GM12801 (cell line): Measurements from ENCODE around the gene ENKD1.

Experiments used
- TF ChIP-seq, protein P1 (sequence below): IDR thresholded peaks from one replicate; pipeline ENCODE4 v1.5.1; 2011; ENCODE audit warnings: control low read depth; ENCODE audit not compliant: insufficient read length; ENCODE audit errors: extremely low read depth

ENKD1 gene

DNA sequence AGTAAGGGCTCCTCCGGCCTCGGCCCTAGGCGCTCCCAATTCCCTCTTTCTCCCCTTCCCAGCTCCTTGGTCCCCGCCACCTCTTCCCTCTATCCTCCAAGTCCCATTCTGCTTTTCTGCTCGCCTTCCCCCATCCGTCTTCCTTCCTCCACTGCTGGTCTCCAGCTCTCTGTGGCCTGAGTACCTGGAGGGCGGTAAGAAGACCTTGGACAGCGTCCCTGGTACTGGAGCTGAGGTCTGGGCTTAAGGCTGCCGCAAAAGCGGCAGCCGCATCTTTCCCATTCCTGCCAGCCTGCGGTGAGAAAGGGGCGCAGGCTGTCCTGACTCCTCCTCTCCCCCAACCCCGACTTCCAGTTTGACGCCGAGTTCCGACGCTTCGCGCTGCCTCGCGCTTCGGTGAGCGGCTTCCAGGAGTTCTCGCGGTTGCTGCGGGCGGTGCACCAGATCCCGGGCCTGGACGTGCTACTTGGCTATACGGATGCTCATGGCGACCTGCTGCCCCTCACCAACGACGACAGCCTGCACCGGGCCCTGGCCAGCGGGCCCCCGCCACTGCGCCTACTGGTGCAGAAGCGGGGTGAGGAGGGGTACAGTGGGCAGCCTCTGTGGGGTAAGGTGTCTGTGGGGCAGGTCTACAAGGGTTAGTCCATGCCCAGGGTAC lies 5.3 kb downstream of the ENKD1 start:
- TF ChIP-seq, protein P1, sequence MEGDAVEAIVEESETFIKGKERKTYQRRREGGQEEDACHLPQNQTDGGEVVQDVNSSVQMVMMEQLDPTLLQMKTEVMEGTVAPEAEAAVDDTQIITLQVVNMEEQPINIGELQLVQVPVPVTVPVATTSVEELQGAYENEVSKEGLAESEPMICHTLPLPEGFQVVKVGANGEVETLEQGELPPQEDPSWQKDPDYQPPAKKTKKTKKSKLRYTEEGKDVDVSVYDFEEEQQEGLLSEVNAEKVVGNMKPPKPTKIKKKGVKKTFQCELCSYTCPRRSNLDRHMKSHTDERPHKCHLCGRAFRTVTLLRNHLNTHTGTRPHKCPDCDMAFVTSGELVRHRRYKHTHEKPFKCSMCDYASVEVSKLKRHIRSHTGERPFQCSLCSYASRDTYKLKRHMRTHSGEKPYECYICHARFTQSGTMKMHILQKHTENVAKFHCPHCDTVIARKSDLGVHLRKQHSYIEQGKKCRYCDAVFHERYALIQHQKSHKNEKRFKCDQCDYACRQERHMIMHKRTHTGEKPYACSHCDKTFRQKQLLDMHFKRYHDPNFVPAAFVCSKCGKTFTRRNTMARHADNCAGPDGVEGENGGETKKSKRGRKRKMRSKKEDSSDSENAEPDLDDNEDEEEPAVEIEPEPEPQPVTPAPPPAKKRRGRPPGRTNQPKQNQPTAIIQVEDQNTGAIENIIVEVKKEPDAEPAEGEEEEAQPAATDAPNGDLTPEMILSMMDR, result no peak

DNA sequence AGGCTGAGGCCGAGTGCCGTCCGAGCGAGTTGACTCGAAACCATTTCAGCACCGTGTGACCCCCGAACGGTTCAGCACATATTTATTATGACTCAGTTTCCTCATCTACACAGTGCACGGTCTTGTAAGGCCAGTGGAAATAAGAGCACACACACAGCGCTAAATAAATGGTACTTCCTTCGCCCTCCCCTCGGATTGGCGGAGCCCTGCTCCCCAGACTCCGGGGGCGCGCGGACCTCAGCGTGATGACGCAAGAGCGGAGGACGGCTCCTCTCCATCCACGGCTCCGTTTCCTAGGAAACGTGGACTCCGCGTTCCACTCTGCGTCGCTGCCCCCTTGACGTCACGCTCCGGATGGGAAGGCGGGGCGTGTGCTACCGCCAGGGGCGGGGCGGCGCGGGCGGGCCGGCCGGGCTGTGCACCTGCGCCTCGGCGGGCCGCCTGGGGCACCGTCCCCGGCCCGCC lies 6.0 kb downstream of the ENKD1 start, which contains the start of gene PARD6A:
Gene PARD6A (plus strand): TSS at position 397 of the 465 bp plus-strand sequence. CDS start 79 bp downstream, outside the sequence.
- TF ChIP-seq, protein P1, result no peak

DNA sequence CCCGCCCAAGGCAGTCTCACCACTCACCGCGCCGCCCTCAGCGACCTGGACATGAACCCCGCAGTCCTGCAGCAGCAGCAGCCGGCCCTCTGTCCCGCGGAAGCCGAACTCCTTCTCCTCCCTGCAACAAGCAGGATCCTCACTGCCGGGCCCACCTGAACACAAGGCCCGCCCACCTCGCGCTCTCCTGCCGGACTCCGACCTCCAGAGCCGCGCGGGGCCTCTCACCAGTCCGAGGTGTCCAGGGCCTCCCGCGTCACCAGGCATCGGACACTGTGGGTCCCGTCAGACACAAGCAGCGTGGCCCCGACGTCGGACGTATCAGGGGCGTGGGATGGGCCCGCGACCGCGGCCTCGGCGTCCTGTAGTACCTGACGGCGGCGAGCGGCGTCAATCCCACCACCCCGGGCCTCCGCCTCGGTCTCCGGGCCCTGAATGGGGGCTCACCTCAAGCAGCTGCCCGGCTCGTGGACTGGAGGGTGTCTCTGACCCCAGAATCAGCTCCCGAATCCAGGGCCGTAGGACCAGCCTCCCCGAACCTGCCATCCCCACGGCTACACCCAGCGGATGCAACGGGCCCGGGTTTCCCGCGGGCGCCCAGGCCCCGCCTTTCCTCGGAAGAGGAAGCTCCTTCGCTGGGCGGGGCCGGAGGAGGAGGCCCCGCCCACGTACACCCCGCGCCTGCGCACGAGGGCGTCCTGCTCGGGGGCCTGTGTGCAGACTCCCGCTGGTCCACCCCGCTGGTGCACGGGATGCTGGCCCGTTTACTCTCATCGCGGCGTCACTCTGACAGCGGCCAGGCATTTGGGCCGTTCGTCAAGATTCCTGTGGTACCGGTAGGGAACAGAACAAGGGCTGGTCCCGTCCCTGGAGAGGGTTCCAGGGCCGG lies 6.6 kb downstream of the ENKD1 start, which contains the start of gene ACD:
Gene ACD (minus strand): TSS at position 586 of the 889 bp plus-strand sequence. CDS start 40 bp downstream, at position 546.
- TF ChIP-seq, protein P1, result no peak

DNA sequence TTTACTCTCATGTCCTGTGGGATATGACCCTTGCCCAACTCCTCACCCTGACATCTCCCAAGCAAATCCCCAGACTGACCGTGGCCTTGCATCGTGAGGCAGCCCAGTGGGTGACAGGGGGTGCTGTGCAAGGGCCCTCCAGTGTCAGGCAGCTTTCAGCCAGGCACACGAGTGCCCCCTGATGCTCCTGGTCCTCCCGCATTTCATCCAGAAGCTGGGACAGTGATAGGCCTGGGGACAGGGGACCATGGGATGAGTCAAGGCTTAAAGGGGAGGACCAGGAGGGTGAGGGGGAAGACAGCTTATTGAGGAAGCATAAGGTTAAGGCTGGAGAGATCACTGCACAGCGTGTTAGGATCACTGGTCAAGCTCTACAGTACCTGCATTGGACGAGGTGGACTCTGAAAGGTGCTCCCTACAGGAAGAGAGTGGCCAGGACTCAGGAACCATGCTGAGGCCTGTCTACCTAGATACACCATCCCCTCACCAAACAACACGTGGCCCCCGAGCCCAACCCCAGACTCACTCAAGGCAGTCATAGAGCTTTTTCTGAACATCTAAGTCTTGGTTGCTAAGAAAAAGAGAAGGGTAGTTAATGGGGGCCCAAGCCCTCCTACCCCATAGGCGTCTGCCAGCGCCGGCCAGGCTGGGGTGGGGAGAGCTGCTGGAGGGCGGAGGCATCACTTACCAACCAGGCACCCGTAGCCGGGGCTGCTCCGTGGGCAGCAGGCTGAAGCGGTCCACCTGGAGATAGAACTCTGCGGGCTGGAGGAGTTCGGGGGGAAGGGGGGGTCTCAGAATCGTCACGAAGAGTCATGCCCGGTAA lies 7.5 kb downstream of the ENKD1 start:
- TF ChIP-seq, protein P1, result no peak

DNA sequence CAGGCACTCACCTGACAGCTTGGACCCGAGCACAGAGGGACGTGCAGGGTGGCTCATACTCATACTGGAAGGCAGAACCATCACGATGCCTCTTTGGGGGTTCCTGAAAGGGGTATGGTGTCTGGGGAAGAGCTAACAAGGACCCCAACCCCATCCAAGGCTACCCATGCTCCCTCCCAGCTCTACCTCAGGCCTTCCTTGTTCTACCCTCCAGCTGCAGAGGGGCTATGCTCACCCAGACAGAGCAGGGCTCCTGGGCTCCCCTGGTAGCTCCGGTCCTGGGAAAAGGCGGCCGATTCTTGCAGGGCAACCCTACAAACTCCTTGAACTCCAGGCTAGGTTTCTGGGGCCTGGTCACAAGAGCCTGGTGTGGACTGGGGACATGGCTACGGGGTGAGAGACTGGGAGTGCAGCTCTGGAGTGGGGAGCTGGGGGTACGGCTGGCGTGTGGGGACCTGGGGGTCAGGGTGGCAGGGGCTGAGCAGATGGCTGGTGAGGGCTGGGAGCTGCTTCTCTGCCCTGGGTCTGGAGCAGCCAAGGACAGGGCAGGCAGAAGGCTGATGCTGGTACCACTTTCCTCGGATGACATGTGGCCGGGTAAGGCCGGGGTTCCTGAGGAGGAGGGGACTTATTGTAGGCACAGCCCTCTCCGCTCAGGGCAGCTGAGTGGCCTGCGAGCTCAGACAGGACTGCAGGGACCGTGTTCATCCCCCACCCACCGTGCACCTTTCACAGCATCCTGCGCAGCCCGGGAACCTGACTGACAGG lies 8.6 kb downstream of the ENKD1 start:
- TF ChIP-seq, protein P1, result no peak

DNA sequence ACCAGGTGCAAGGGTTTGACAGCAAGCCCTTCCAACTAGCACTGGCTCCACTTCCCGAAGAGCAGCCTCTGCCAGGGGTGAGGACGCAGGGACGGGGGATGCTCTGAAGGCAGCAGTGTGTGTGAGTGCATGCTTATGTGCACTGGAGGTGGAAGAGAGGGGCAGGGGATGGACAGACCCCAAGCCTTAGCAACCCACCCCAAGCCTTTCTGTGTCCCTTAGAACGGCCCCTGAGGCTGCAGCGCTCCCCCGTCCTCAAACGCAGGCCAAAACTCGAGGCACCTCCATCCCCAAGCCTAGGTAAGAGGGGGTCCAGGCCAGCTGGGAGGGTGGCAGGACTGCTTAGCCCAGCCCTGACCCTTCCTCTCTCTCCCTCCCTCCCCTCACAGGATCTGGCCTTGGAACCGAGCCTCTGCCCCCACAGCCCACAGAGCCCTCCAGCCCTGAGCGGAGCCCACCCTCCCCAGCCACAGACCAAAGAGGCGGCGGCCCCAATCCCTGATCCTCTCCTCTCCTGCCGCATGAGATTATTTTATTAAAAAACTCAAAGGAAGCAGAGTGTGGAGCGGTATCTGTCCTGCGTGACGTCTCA lies 9.4 kb downstream of the ENKD1 start:
- TF ChIP-seq, protein P1, result no peak
